Endothelial cell of umbilical vein (primary cell): ENCODE data around the gene BCAS3. TPM values are rescaled to one million over a fixed set of nuclear protein-coding genes. Genes with fewer than 3 reads are reported as not detected.

ENCODE experiments used
- BruUV-seq: library from RNA; stranded (reverse); fragments of 400-500 nt; replicated peaks from 2 replicates; lab custom pipeline; 2021; lab: Mats Ljungman, UMichigan
- CTCF ChIA-PET: fragments of 300-600, 350-600 bp; sonication (Branson Sonifier 250); formaldehyde crosslinking; loops from one replicate; lab custom pipeline; 2021; ENCODE audit warnings: antibody characterized with exemption, inconsistent platforms; lab: Charles Lee
- POLR2A ChIA-PET: fragments of 300-600, 350-600 bp; sonication (Branson Sonifier 250); formaldehyde crosslinking; loops from one replicate; lab custom pipeline; 2021; ENCODE audit warnings: antibody characterized with exemption, inconsistent platforms; lab: Charles Lee
- DNase-seq: peaks from one replicate; pipeline ENCODE4 v3.0.0-alpha.2; 2011; ENCODE audit warnings: low read depth, low spot score
- FAIRE-seq: peaks from 2 replicates; lab custom pipeline; 2011; peaks lifted over from hg19 to GRCh38; lab: Jason Lieb, UNC
- H2AFZ ChIP-seq: 2 replicates; pipeline ENCODE4 v1.6.0; 2012; ENCODE audit warnings: low read depth, low read length, control low read depth, inconsistent platforms
- H3K27ac ChIP-seq: 2 replicates; pipeline ENCODE4 v1.5.1; 2011; ENCODE audit warnings: low read depth, mild to moderate bottlenecking, control low read depth, low read length, moderate library complexity; ENCODE audit not compliant: insufficient read depth
- H3K27me3 ChIP-seq, 2 experiments: 2 replicates each; pipeline versions ENCODE4 v1.6.0 to v1.6.1; 2011; ENCODE audit warnings: low read length in 2 of 2, mixed read lengths in 1 of 2; ENCODE audit not compliant: control insufficient read depth in 2 of 2, insufficient read depth in 2 of 2
- H3K36me3 ChIP-seq, 2 experiments: 2 replicates in 1 of 2; 3 replicates in 1 of 2; pipeline ENCODE4 v1.5.1; 2011; ENCODE audit warnings: low read length in 2 of 2, mild to moderate bottlenecking in 1 of 2, moderate library complexity in 1 of 2; ENCODE audit not compliant: control insufficient read depth in 2 of 2, insufficient read depth in 2 of 2; ENCODE audit errors: extremely low read depth in 1 of 2
- H3K4me1 ChIP-seq: 3 replicates; pipeline ENCODE4 v1.5.1; 2011; ENCODE audit warnings: mild to moderate bottlenecking, low read length; ENCODE audit not compliant: control insufficient read depth, insufficient read depth; ENCODE audit errors: extremely low read depth
- H3K4me2 ChIP-seq: 2 replicates; pipeline ENCODE4 v1.6.1; 2011; ENCODE audit warnings: low read length, control low read depth, mixed read lengths; ENCODE audit not compliant: insufficient read depth
- H3K4me3 ChIP-seq, 3 experiments: fragments of 200-600 bp in 1 of 3; sonication (generic), shearing (Covaris generic) in 1 of 3; replicated peaks in 1 of 3; 2 replicates each; pipeline ENCODE4 v1.5.1; 2011 to 2016; ENCODE audit warnings: control low read depth in 3 of 3, low read length in 3 of 3, mild to moderate bottlenecking in 2 of 3, inconsistent platforms in 1 of 3, low read depth in 1 of 3, moderate library complexity in 1 of 3; ENCODE audit not compliant: insufficient read depth in 1 of 3
- H3K79me2 ChIP-seq: 2 replicates; pipeline ENCODE4 v1.6.0; 2012; ENCODE audit warnings: low read length, inconsistent platforms; ENCODE audit not compliant: control insufficient read depth, insufficient read depth
- H3K9ac ChIP-seq: replicated peaks from 2 replicates; pipeline ENCODE3; 2011; ENCODE audit warnings: low read length, control low read depth; ENCODE audit not compliant: insufficient read depth; ENCODE audit errors: extremely low read depth
- H3K9me1 ChIP-seq: replicated peaks from 3 replicates; pipeline ENCODE4 v1.6.0; 2011; ENCODE audit warnings: mild to moderate bottlenecking, low read length; ENCODE audit not compliant: control insufficient read depth, insufficient read depth; ENCODE audit errors: extremely low read depth
- H3K9me3 ChIP-seq: replicated peaks from 2 replicates; pipeline ENCODE4 v1.5.1; 2012; ENCODE audit warnings: low read length, inconsistent platforms; ENCODE audit not compliant: control insufficient read depth, insufficient read depth
- H4K20me1 ChIP-seq: replicated peaks from 2 replicates; pipeline ENCODE3; 2011; ENCODE audit warnings: mild to moderate bottlenecking, low read length; ENCODE audit not compliant: control insufficient read depth, insufficient read depth; ENCODE audit errors: extremely low read depth
- EZH2 ChIP-seq: IDR thresholded peaks from 2 replicates; pipeline ENCODE4 v1.6.1; 2012; ENCODE audit warnings: borderline replicate concordance, low read depth, mild to moderate bottlenecking, moderate library complexity, low read length, inconsistent platforms; ENCODE audit not compliant: severe bottlenecking
- FOS ChIP-seq: IDR thresholded peaks from 2 replicates; pipeline ENCODE4 v1.6.1; 2011; ENCODE audit warnings: mild to moderate bottlenecking, low read length, moderate library complexity, borderline replicate concordance; ENCODE audit not compliant: insufficient read depth
- GATA2 ChIP-seq: IDR thresholded peaks from 2 replicates; pipeline ENCODE4 v1.7.0; 2011; ENCODE audit warnings: low read depth, mild to moderate bottlenecking, moderate library complexity, mixed read lengths, low read length; ENCODE audit not compliant: insufficient read length, insufficient read depth
- JUN ChIP-seq: IDR thresholded peaks from 2 replicates; pipeline ENCODE4 v1.6.1; 2011; ENCODE audit warnings: borderline replicate concordance, low read depth; ENCODE audit not compliant: insufficient read length, insufficient read depth
- MYC ChIP-seq: IDR thresholded peaks from one replicate; pipeline ENCODE4 v1.6.1; 2011; ENCODE audit warnings: mild to moderate bottlenecking, low read depth, low read length
- POLR2A ChIP-seq: IDR thresholded peaks from 2 replicates; pipeline ENCODE4 v1.6.1; 2012; ENCODE audit warnings: low read depth, mild to moderate bottlenecking, control low read depth, low read length
- POLR2AphosphoS5 ChIP-seq: IDR thresholded peaks from 2 replicates; pipeline ENCODE4 v1.6.1; 2012; ENCODE audit warnings: low read depth, mild to moderate bottlenecking, control low read depth, low read length, moderate library complexity; ENCODE audit not compliant: insufficient read depth
- dilution Hi-C: fragments of 300-500 bp; cut with MboI; formaldehyde crosslinking; loops from one replicate; pipeline ENCODE4 v1.15.0; 2019; ENCODE audit warnings: low sequenced_read_pairs; ENCODE audit not compliant: extremely low pct_ligation_motif_present
- intact Hi-C: fragments of 100-400 bp; cut with micrococcal nuclease; formaldehyde crosslinking; loops from one replicate; pipeline ENCODE4 v1.10.0; 2022
- polyA plus RNA-seq, 4 experiments: library from polyadenylated mRNA; depleted of rRNA in 3 of 4; stranded (reverse) in 3 of 4; unstranded in 1 of 4; fragments of >200 nt; gene quantifications; 2 replicates each; pipeline versions ENCODE4 v1.2.1 to v1.2.3, GENCODE V29; 2011 to 2012; ENCODE audit warnings: missing spikeins in 1 of 4
- total RNA-seq: library from RNA; stranded (reverse); gene quantifications from 2 replicates; pipeline ENCODE4 v1.2.3, GENCODE V29; 2021
- TF ChIP-seq, protein P1 (sequence below), 2 donors: IDR thresholded peaks; 1 replicate in 1 of 2; 2 replicates in 1 of 2; pipeline ENCODE4 v1.5.1; 2011; ENCODE audit warnings: low read length in 2 of 2, mild to moderate bottlenecking in 2 of 2, moderate library complexity in 2 of 2, control low read depth in 1 of 2, inconsistent platforms in 1 of 2, low read depth in 1 of 2; ENCODE audit not compliant: insufficient read depth in 1 of 2; ENCODE audit errors: extremely low read depth in 1 of 2
- TF ChIP-seq, protein P2 (sequence below): IDR thresholded peaks from 2 replicates; pipeline ENCODE4 v1.6.1; 2011; ENCODE audit not compliant: insufficient read depth, insufficient read length

The BCAS3 gene
- total and polyA plus RNA-seq, 2 donors (not counting 3 experiments of a cell fraction or from before 2014, with no cell fraction given) = 8.2 to 16.0 TPM

DNA sequence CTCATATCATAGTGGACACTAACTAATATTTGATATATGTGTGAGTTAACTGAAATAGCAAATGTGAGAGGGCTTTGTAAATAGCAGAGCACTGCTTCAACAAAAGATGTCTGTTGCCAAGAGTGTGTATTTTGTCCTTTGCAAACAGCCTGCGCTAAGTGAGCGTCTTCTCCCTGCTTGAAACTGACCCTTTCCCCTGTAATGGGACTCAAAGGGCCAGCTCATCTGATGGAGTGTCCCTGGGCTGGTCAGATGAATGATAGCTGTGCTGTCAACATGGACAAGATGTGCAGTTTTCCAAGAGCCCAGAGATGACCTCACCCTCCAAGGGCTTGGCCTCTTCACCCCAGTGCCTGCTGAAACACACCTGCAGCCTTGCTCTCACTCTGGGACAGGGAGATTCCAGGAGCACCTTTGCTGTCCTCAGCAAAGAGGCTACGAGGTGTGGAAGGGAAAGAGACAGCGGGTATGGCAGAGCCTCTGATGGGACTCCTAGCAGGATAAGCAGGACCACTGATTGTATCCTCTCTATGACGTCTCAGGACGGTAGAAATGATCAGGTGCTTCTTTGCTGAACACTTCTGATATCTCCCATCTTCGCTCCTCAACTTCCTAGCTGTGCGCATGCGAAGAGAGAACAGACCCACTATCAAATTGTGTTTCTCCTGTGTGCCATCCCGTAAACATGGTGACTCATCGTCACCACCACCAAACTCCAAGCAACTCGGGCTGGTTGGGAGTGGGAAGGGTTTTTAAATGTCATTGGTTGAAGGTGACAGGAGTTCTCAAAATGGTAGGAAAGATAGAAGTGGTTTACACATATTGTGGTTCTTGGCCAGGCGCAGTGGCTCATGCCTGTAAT lies 686.2 kb downstream of the BCAS3 start:
- no peaks in the 10 kb centered on the region for H3K4me1 ChIP-seq
- no peaks in the 10 kb centered on the region for H3K9me3 ChIP-seq
- BruUV-seq = no TSS peak
- H4K20me1 ChIP-seq = no peaks in the 10 kb centered on the region
- no peak overlapping the region for H3K9ac ChIP-seq
- H3K4me2 ChIP-seq = no peak overlapping the region
- H3K27ac ChIP-seq = no peak overlapping the region
- no peaks in the 10 kb centered on the region for H3K79me2 ChIP-seq
- peaks cover 4 to 15% of the 10 kb centered on the region in 2 experiments for H3K27me3 ChIP-seq
- H3K9me1 ChIP-seq = no peaks in the 10 kb centered on the region
- no peak overlapping the region for H2AFZ ChIP-seq
- ChIA-PET POLR2A (no interaction called here), CTCF (interaction anchor here (1.6 to 1.7 kb wide), 2 partner anchors 11 to 392 kb away, joined by 3 to 4 read pairs; no protein-coding TSS in a partner anchor)
- no peak overlapping the region for H3K4me3 ChIP-seq
- no peaks in the 10 kb centered on the region for H3K36me3 ChIP-seq
- FAIRE-seq (no peak), DNase-seq (no peak)
- dilution Hi-C loops (no loop called here), intact Hi-C loops (no loop called here)
- TF ChIP-seq MYC = no peak
- no peak for TF ChIP-seq POLR2AphosphoS5
- TF ChIP-seq, protein P1, sequence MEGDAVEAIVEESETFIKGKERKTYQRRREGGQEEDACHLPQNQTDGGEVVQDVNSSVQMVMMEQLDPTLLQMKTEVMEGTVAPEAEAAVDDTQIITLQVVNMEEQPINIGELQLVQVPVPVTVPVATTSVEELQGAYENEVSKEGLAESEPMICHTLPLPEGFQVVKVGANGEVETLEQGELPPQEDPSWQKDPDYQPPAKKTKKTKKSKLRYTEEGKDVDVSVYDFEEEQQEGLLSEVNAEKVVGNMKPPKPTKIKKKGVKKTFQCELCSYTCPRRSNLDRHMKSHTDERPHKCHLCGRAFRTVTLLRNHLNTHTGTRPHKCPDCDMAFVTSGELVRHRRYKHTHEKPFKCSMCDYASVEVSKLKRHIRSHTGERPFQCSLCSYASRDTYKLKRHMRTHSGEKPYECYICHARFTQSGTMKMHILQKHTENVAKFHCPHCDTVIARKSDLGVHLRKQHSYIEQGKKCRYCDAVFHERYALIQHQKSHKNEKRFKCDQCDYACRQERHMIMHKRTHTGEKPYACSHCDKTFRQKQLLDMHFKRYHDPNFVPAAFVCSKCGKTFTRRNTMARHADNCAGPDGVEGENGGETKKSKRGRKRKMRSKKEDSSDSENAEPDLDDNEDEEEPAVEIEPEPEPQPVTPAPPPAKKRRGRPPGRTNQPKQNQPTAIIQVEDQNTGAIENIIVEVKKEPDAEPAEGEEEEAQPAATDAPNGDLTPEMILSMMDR (IDR thresholded peaks at IDR 0.05; ENCODE audit: extremely low read depth in 1 of 2, insufficient read depth in 1 of 2, low read depth in 1 of 2, low read length in 2 of 2) = no peak
- TF ChIP-seq GATA2 = no peak
- TF ChIP-seq FOS = no peak
- TF ChIP-seq JUN = no peak
- TF ChIP-seq, protein P2, sequence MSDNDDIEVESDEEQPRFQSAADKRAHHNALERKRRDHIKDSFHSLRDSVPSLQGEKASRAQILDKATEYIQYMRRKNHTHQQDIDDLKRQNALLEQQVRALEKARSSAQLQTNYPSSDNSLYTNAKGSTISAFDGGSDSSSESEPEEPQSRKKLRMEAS = no peak
- no peak for TF ChIP-seq POLR2A
- TF ChIP-seq EZH2 = no peak
